ENCODE measurements around the gene ABCA12.

The ABCA12 gene

DNA sequence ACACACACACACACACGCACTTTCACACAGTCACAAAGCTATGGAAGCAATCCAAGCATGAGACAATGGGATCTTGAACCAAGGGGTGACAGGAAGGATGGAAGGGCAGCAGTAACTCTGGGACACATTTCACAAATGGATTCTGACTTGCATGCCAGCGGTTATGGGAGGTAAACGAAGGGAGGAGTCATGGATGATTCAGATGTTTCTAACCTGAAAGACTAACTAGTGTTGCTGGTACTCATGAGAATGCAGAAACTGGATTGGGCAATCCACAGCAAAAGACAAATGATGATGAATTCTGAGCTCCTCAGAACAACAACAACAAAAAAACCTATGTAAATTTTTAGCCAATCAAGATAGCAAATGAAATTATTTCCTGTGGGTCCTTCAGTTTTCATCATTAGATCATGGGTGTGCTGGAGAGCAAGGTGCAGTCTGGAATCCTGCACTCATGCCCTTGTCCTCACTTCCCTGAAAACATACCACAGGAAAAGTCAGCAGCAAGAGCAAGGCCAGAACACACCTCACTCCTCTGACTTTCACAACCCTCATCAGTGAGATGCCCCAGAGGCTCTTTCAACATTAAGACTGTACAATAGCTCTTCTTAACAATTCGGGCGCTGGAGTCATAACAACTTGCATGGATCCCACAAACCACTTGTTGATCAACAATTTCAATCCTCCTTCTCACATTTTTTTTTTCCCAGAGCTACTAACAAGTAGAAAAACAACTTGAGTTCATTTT lies 32.6 kb downstream of the ABCA12 start:
- Histone ChIP-seq H3K4me1 (ENCODE audit: insufficient read depth, low read length, severe bottlenecking) (no peaks in the 10 kb centered on the region), H3K4me3 (ENCODE audit: low read depth, low read length, poor library complexity, severe bottlenecking) (no peak overlapping the region), H3K27me3 (ENCODE audit: insufficient read depth, low read length) (no peaks in the 10 kb centered on the region), H3K79me2 (ENCODE audit: insufficient read depth, low read length) (no peaks in the 10 kb centered on the region), H4K20me1 (ENCODE audit: insufficient read depth, low read length) (no peaks in the 10 kb centered on the region), H3K9me3 (ENCODE audit: low read length) (no peaks in the 10 kb centered on the region), H3K9ac (ENCODE audit: low read length) (no peak overlapping the region), H3K9me2 (ENCODE audit: low read depth, low read length) (no peaks in the 10 kb centered on the region), H2AFZ (ENCODE audit: low read length) (no peak overlapping the region), H3K36me3 (ENCODE audit: insufficient read depth, low read length) (no peaks in the 10 kb centered on the region), H3F3A (ENCODE audit: insufficient read depth, low read length) (no peaks in the 10 kb centered on the region), H3K4me2 (ENCODE audit: low read length) (no peak overlapping the region), H3K27ac (ENCODE audit: low read depth, low read length, poor library complexity, severe bottlenecking) (no peak overlapping the region)
- TF ChIP-seq, protein P1, sequence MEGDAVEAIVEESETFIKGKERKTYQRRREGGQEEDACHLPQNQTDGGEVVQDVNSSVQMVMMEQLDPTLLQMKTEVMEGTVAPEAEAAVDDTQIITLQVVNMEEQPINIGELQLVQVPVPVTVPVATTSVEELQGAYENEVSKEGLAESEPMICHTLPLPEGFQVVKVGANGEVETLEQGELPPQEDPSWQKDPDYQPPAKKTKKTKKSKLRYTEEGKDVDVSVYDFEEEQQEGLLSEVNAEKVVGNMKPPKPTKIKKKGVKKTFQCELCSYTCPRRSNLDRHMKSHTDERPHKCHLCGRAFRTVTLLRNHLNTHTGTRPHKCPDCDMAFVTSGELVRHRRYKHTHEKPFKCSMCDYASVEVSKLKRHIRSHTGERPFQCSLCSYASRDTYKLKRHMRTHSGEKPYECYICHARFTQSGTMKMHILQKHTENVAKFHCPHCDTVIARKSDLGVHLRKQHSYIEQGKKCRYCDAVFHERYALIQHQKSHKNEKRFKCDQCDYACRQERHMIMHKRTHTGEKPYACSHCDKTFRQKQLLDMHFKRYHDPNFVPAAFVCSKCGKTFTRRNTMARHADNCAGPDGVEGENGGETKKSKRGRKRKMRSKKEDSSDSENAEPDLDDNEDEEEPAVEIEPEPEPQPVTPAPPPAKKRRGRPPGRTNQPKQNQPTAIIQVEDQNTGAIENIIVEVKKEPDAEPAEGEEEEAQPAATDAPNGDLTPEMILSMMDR (IDR thresholded peaks at IDR 0.05; ENCODE audit: low read length): no peak
- TF ChIP-seq EZH2 (IDR thresholded peaks at IDR 0.05; ENCODE audit: borderline replicate concordance, low read length): no peak

DNA sequence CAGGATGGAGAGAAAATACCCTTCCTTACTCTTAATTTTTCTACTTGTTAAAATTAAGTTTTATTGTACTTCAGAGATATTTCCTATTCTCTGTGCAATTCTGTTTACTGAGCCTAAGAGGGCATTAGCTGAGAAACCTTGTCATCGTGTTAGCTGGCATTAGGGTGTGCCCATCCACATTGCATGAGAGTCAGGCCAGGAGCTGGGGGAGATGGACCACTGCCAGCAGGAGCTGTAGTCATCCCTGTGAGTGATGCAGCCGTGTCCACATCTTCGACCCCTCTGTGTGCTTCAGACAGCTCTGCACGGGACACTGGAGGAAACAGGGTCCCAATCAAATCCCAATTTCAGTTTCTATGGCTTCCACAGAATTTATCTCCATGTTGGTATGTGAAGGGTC lies 34.2 kb downstream of the ABCA12 start:
- TF ChIP-seq EZH2 (IDR thresholded peaks at IDR 0.05; ENCODE audit: borderline replicate concordance, low read length): no peak
- TF ChIP-seq, protein P1 (IDR thresholded peaks at IDR 0.05; ENCODE audit: low read length): no peak
- Histone ChIP-seq H3K9me3 (ENCODE audit: low read length) (no peaks in the 10 kb centered on the region), H3K9me2 (ENCODE audit: low read depth, low read length) (no peaks in the 10 kb centered on the region), H4K20me1 (ENCODE audit: insufficient read depth, low read length) (no peaks in the 10 kb centered on the region), H3K27me3 (ENCODE audit: insufficient read depth, low read length) (no peaks in the 10 kb centered on the region), H3K79me2 (ENCODE audit: insufficient read depth, low read length) (no peaks in the 10 kb centered on the region), H2AFZ (ENCODE audit: low read length) (no peak overlapping the region), H3K27ac (ENCODE audit: low read depth, low read length, poor library complexity, severe bottlenecking) (no peak overlapping the region), H3K4me3 (ENCODE audit: low read depth, low read length, poor library complexity, severe bottlenecking) (no peak overlapping the region), H3K4me2 (ENCODE audit: low read length) (no peak overlapping the region), H3F3A (ENCODE audit: insufficient read depth, low read length) (no peaks in the 10 kb centered on the region), H3K36me3 (ENCODE audit: insufficient read depth, low read length) (no peaks in the 10 kb centered on the region), H3K4me1 (ENCODE audit: insufficient read depth, low read length, severe bottlenecking) (no peaks in the 10 kb centered on the region), H3K9ac (ENCODE audit: low read length) (no peak overlapping the region)

DNA sequence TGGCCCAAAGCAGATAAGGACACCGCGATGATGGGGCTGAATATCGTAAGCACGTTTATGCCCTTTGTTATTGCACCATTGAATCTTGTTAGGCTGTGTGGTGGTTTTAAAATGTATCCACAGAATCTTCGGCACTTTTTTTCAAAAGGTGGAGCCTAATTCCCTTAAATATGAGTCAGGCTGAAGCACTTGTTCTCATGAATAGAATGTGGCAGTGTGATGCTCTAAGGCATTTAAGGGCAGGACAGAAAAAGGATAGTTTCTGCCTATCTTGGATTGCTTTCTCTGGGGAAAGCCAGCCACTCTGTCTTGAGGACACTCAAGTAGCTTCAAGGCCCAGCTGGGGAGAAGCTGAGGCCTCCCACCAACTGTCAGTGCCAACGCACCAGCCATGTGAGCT lies 39.6 kb downstream of the ABCA12 start:
- no peak overlapping the region for H3K27ac ChIP-seq (ENCODE audit: low read depth, low read length, poor library complexity, severe bottlenecking)
- no peaks in the 10 kb centered on the region for H3K79me2 ChIP-seq (ENCODE audit: insufficient read depth, low read length)
- no peaks in the 10 kb centered on the region for H3K9me3 ChIP-seq (ENCODE audit: low read length)
- no peaks in the 10 kb centered on the region for H4K20me1 ChIP-seq (ENCODE audit: insufficient read depth, low read length)
- H2AFZ ChIP-seq (ENCODE audit: low read length): no peak overlapping the region
- H3K36me3 ChIP-seq (ENCODE audit: insufficient read depth, low read length): no peaks in the 10 kb centered on the region
- H3K9ac ChIP-seq (ENCODE audit: low read length): no peak overlapping the region
- H3K4me2 ChIP-seq (ENCODE audit: low read length): no peak overlapping the region
- H3K27me3 ChIP-seq (ENCODE audit: insufficient read depth, low read length): no peaks in the 10 kb centered on the region
- no peaks in the 10 kb centered on the region for H3F3A ChIP-seq (ENCODE audit: insufficient read depth, low read length)
- no peaks in the 10 kb centered on the region for H3K4me1 ChIP-seq (ENCODE audit: insufficient read depth, low read length, severe bottlenecking)
- TF ChIP-seq EZH2 (IDR thresholded peaks at IDR 0.05; ENCODE audit: borderline replicate concordance, low read length): no peak
- TF ChIP-seq, protein P1 (IDR thresholded peaks at IDR 0.05; ENCODE audit: low read length): no peak
- H3K4me3 ChIP-seq (ENCODE audit: low read depth, low read length, poor library complexity, severe bottlenecking): no peak overlapping the region
- H3K9me2 ChIP-seq (ENCODE audit: low read depth, low read length): no peaks in the 10 kb centered on the region
